ENCODE results near the gene LRRN2.
"Not testable (repeated sequence)": the region's sequence is repeated elsewhere in the genome, so short reads cannot be mapped to it uniquely, and the experiment has no call there.

LRRN2 gene
- long read RNA-seq, donor 1, full-length matches to known transcripts: 12 of 12 reads
- long read RNA-seq, donor 1, partial matches to known transcripts: 0 of 12 reads
- long read RNA-seq, donor 1, other reads (novel, unspliced or antisense): 0 of 12 reads
- long read RNA-seq, donor 2, full-length matches to known transcripts: 9 of 9 reads
- long read RNA-seq, donor 2, partial matches to known transcripts: 0 of 9 reads
- long read RNA-seq, donor 2, other reads (novel, unspliced or antisense): 0 of 9 reads
- long read RNA-seq, donor 3, full-length matches to known transcripts: 8 of 8 reads
- long read RNA-seq, donor 3, partial matches to known transcripts: 0 of 8 reads
- long read RNA-seq, donor 3, other reads (novel, unspliced or antisense): 0 of 8 reads
- long read RNA-seq, donor 4, full-length matches to known transcripts: 20 of 20 reads
- long read RNA-seq, donor 4, partial matches to known transcripts: 0 of 20 reads
- long read RNA-seq, donor 4, other reads (novel, unspliced or antisense): 0 of 20 reads
- long read RNA-seq, donor 5, full-length matches to known transcripts: 9 of 9 reads
- long read RNA-seq, donor 5, partial matches to known transcripts: 0 of 9 reads
- long read RNA-seq, donor 5, other reads (novel, unspliced or antisense): 0 of 9 reads
- long read RNA-seq, donor 6, full-length matches to known transcripts: 23 of 23 reads
- long read RNA-seq, donor 6, partial matches to known transcripts: 0 of 23 reads
- long read RNA-seq, donor 6, other reads (novel, unspliced or antisense): 0 of 23 reads
- long read RNA-seq, donor 7, full-length matches to known transcripts: 31 of 31 reads
- long read RNA-seq, donor 7, partial matches to known transcripts: 0 of 31 reads
- long read RNA-seq, donor 7, other reads (novel, unspliced or antisense): 0 of 31 reads
- long read RNA-seq, donor 8, full-length matches to known transcripts: 11 of 11 reads
- long read RNA-seq, donor 8, partial matches to known transcripts: 0 of 11 reads
- long read RNA-seq, donor 8, other reads (novel, unspliced or antisense): 0 of 11 reads

DNA sequence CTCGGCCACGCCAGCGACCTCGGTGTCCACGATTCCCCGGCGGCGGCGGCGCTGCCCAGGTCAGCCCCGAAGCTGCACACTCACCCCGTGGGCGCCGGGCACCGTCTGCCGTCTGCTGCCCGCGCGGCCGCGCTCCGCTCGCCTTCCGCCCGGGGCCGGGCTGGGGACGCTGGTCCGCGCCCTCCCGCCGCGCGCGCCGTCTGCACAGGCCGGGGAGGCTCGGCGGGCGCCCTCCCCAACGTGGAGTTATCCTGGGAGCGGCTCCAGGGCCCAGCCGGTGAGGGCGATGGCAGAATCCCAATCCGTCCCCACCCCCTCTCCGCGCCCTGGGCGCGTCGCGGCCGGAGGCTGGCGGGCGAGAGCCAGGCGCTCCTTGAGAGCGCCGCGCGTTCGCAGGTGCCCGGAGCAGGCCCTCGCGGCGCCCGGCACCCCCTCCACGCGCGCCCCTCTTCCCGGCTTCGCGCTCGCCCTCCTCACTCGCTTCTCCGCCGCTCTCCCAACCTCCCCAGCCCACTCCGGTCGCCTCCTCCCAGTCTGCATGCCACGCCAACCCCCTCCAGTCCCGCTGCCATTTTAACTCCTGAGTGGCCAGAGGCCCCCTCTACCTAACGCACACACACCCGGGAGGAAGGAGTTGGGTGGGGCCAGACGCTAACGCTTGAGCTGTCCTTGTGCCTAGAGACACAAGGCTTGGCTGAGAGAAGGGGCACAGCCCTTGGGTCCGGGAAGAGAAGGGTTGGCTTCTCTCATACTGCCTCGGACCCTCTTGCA, at the start of gene LRRN2:
Gene LRRN2, minus strand, starts transcription at position 503 of the 771 bp plus-strand sequence. CDS start 65,746 bp downstream, outside the sequence.
- DNase-seq: peak; percentile 76

DNA sequence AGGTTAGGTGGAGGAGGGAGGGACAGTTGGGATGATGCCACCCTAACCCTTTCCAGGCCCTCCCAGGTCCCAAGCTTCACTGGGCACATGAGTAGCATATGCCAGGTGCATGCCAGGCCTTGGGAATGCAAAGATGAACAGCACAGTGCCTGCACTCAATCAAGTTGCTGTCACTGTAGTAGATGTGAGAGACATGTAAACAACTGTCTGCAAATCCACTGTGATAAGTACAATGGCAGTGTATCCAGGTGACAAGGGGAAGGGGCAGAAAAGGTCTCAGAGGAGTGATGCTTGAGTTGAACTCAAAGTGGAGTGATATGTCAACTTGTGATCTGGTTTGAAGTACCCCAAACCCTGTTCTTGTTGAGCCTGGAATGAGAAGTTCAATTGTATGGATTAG, 49.5 kb upstream of the LRRN2 start:
- DNase-seq: no peak

DNA sequence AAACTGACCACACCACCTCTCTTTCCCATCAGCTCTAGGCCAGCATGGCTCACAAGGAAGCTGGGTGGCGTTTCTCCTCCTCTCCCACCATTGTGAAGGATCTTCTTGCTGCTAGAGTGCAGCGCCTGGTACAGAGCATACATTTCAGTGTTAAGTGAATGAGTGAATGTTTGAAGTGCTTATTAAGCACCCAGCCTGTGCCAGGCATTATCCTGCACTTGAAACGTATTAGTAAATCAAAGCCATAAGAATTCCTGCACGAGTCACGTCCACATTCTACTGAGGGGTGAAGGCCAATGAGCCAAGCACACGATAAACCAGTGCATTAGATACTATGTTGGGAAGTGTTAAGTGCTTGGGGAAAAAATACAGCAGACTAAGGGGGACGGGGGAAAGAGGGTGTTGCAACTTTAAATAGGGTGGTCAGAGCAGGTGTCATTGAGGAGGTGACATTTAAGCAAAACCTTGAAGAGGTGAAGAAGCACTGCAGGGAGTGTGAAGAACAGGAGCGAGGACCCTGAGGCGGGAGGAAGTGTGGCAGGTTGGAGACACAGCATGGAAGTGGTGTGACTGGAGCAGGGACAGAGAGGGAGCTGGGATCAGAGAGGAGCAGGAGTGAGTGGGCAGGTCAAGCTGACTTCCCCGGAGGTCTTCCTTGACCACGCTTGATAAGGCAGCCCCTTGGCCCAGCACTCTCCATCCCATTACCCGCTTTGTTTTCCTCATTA, 48.5 kb upstream of the LRRN2 start:
- DNase-seq: no peak

DNA sequence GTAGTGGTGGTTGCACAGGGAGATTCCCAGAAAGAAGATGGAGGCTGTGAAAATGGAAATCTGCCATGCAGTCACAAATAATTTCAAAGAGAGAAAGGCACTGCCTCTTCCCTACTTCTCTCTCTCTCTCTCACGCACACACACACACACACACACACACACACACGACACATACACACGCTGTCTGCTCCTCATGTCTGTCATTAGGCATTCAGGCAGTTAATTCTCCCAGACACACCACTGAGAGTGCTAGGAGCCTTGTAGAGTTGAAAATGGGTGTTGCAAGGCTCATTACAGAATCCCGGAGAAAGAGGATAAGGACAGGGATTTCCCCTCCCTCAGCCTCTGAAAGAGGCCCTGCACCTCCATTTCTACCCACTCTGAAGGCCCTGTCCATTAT, 47.8 kb upstream of the LRRN2 start:
- no peak for DNase-seq

DNA sequence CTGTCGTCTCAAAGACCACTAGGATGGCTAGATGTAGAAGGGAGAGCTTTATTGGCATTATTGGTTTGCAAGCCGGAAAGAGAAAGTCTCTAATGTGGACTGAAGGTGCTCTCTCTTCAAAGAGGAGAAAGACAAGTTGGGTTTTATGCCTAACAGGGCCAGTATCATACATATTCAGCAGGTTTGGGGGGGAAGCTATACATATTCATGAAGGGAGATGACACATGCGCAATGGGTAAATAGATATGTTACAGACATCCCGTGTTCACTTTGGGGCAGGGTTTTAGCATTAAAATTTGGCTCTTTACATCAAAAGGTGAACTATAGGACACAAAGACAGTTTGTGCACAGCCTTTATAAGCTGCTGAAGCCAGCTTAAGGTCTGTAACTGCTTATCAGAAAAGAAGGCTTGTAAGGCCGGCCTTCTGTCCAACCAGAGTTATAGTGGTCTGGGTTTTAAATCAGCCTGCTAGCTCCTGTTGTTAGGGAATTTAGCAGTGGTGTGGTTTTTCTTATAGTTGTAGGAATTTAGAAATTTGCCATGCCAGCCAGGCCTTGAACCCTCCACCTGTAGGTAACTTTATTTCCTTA, 46.5 kb upstream of the LRRN2 start:
- DNase-seq: no peak

DNA sequence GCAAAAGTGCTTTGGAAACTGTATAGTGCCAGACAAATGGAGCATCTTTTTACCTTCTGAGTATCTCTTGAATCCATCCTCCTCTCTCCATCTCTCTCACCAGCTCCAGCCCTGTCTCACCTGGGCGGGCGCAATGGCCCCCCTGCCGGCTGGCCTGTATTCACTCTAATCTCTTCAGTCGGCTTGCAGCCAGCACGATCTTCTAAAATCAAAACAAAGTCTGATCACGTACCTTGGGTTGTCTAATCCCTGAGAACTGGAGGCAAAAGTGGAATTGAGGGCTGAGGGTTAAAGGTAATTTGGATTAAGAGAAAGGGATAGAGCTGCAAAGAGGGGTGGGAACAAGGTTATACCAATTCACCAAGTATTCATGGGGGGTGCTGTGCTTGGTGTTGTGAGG, 46.0 kb upstream of the LRRN2 start:
- DNase-seq: no peak

DNA sequence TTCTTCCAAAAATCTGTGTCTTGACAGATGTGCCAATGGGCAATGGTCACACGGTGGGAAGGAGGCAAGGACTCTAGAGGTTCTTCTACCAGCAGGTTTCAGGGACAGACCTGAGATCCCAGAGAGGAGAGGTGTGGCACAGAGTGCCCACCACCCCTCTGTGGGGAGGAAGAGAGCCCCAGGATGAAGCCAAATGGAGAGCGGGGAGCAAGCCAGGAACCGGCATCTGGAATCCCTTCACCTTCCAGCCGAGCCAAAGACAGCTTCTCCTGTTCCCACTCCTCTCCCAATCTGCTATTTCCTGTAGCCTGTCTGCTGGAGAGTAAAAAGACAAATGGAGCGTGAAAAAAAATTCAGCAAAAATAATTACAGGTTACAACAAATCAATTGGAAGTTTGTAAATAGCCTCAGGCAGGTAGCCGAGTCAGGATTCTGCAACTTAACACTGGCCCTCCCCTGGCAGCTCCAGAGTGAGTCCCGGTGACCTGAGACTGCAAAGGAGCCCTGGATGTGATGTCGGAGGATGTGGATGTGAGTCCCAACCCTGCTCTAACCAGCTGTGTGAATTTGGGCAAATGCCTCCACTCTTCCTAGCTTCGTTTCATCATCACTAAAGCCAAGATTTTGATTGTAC, 45.4 kb upstream of the LRRN2 start:
- no peak for DNase-seq

DNA sequence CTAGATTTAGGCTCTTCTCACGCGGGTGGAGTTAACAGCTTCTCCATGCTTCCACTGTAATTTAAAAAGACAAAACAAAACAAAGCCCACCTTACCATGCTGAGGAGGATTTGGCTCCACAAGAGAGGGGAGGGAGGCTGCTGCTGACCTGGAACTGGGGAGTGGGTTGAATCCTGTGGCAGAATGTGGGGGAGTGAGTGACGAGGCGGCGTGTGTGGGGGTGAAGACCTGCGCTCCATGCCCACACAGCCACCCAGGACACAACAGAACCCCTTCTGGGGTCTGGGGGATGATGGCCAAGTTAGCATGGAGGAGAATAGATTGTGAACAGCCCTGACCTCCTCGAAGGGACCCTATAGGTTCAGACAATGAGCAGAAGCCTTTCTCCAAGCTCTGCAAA, 44.0 kb upstream of the LRRN2 start:
- DNase-seq: no peak

DNA sequence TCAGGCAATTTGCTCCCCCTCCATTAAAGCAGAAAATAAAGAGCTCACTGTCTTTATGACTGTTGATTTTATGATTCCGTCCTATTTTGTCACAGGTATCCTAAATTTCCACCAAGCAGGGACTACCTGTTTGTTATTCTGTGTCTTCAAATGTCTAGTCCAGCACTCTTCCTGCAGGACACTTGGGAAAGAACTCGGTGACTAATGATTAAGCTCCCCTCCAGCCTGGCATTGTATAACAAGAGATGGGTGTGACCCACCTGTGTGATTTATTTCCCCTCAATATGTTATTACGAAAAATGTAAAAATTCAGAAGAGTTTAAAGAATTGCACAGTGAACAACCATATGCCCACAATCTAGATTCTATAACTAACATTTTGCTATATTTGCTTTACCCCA, 42.9 kb upstream of the LRRN2 start:
- DNase-seq: no peak

DNA sequence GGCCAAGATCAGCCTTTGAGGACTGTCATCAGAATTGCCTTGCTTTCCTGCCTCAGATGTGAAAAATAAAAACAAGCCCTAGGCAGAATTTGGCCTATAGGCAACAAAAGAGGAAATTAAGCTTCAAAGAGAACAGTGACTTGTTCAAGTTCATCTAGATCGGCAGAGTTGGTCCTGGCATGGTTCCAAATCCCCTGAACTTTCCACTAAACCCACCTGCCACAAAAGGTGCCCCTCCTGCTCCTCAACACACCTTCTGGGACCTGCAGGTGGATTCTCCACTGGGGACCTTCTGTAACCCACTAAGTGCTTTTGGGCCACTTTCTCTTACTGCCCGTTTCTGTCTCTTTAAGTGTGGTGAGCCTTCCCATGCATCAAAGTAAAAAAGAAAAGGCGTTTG, 42.5 kb upstream of the LRRN2 start:
- DNase-seq: no peak

DNA sequence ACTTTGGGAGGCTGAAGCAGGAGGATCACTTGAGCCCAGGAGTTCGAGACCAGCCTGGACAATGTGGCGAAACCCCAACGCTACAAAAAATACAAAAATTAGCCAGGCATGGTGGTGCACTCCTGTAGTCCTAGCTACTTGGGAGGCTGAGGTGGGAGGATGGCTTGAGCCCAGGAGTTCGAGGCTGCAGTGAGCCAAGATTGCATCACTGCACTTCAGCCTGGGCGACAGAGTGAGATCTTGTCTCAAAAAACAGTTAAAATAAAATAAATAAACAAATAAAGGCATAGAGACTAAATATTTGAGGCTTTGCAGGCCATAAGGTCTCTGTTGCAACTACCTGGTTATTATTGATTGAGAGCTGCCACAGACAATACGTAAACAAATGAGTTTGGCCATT, 41.9 kb upstream of the LRRN2 start:
- not testable (repeated sequence) for DNase-seq

DNA sequence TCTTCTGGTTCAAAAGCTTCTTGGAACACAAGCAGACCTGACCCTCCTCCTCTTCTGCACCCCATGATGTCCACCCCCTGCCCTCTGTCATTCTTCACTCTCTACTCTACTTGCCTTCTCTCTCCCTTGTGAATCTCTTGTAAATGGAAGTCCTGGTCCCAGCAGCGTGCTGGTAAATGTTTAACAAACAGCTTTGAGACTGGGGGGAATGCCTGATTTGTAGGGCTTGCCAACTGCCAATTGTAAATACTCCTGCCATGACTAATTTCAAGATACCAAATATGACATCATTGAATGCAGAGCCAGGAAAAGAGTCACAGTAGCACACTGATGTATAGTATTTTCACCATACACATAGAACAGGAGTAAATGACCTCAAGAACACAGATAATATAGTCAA, 40.9 kb upstream of the LRRN2 start:
- no peak for DNase-seq

DNA sequence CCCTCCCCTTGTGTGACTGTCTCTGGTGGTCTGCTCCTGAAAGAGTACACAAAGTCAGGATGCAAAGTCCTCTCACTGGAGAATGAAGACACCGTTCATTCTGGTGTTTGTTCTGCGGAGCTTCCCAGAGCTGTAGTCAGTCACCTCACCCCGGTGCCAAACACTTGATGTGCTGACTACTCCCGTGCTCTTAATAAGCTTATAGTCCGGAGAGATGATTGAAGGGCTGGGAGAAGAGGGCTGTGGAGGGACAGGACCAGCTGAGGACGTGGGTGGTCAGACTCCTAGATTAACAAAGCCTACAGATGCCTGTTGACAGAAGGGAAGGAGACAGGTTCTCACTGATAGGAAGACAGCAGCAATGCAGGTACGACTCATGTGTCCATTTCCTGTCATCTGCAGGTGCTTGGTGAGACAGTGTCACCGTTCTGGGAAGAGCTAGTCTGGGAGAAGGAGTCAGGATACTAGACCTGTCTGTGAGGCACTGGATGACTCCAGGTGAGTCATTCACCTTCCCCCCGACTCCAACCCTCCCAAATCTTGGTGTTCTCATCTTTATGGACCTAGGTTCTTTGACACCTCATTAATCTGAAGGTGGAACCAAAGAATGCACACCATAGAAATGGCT, 40.4 kb upstream of the LRRN2 start:
- no peak for DNase-seq

DNA sequence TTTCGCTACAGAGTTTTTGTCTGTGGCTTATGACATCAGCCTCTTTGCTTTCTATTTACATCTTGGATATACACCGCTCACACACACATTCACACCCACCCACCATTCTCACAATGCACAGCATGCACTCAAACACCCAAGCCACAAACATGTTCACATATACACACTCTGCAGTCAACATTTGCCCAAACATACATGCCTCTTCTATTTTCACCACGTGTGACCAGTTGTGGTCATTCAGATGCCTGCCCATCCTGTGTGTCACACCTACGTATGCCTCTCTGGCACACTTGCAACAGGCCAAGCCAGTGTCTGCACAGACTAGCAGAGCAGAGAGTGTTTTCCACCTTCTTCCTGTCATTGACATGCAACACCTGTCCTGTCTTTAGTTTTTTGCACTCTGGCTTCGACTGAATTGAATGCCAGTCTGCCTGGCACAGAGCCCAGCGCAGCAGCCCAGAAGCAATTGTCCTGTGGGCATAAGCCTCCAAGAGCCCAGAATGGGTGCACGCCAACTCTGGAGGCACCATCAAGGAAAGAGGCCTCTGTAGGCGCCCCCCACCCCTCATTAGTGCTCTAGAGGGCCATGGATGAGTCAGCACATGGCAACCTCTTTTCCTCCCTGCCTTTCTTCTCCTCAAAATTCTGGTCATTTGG, 37.7 kb upstream of the LRRN2 start:
- no peak for DNase-seq

DNA sequence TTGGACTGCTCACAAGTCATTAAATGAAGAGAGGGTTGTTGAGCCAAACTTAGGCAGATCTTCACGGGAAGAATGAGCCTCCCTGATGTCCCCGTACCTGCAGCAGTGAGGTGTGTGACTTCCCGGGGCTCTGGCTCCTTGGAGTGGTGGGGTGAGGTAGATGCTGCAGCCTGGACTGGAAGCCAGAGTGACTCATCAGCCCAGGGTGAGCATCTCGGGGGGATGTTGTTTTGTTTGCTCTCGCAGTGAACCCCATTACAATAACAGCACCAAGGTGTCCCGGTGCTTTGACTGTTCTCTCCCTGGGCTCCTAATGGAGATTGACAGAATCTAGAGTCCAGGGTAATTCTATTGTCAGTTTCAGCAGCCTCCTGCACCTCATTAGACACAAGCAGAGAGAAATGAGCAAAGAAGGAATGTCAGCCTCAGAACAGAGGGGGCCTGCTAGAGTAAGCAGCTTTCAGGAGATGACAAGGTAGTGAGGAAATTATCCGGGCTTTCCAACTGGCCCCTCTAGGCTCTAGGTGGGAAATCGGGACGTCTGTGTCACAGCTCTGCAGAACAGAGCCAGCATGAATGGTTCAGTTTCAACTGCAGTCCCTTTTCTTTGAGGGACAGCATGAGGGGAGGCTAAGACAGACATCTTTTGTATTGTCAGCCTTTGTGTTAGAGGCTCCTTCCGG, 36.0 kb upstream of the LRRN2 start:
- DNase-seq: no peak

DNA sequence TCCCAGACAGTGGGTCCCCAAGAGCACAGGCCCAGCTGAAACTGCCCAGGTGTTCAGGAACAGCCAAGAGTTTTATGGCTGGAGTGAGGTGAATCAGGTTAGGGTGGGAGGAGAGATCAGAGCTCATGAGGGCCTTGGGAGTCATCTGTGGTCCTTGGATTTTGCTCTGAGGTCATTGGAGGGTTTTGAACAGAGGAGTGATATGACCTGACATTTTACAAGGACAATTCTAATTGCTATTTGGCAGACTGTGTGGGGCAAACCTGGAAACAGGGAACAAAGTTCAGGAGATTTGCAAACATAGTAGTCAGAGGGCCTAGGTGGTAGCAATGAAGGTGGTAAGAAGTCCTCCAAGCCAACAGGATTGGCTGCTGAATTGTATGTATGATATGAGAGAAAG, 31.1 kb upstream of the LRRN2 start:
- no peak for DNase-seq

DNA sequence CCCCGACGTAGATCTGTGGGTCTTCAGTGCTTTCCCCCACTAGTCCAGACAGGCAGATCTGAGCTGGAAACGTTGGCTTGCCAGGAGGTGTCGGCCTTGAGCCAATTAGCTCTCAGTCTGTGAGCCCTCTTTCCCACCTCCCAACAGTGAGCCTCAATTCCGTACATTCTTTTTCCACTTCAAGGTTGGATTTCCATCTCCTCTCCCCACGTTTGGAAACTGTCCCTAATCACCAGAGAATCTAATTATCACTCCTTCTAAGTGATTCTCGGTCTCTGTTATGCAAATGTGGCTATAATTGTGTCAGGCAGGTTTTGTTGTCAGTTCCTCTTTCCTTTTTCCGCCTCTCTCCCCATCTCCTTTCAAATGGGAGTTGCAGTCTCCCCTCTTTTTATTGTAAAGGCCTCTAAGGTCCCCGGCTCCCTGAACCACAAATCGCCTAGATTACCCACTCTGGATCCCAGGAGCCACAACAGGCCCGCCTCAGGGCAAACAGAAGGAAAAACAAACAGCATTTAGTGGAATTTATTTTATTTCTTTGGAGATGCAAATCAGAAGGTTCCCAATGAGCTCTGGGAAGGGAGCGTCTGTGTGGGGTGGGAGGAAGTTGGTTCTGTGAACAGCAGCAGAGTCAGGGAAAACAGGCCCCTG, 29.4 kb upstream of the LRRN2 start:
- DNase-seq: no peak

DNA sequence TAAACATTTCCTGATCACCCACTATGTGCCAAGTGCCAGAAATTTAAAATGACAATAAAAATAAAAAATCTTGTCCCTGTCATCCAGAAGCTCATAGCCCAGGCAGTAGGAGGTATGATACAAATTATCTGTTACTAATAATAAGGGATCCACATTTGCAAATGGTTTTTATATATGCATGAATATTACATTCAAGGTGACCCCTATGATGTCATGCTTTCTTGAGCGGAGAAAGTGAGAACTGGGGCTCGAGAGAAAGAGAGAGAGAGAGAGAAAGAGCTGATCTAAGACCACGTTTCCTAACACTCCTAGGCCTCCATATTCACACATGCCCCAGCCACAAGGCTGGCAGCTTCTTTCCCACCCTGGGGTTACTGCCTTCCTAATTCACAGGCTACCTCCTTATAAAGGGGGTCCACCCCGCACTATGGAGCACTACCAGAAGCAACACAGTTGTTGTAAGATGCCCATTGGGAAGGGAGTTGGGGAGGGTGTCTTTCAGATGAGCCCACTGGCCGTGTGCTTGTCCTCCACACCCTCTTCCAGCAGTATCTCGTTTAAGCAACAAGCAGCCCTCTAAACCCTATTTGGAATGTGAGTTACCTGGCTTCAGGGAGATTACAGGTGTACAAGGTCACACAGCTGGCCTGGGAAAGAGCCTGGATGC, 28.8 kb upstream of the LRRN2 start:
- DNase-seq: no peak
